Measurements from ENCODE around the gene GDE1. TPM values are rescaled to one million over a fixed set of nuclear protein-coding genes. Genes with fewer than 3 reads are reported as not detected.

GDE1 gene
- total RNA-seq, 4 donors from 2014 or later, result 57.3 to 80.9 (median 68.8) TPM

GRCh38 chr16:19518388-19518787, 3.5 kb downstream of the GDE1 start:
- 89 to 90% methylated on average over 2 of the region's 2 CpGs for WGBS, 2 donors
- Histone ChIP-seq H3K4me3 (replicated peaks in 1 of 3) (no peak overlapping the region), H3K9me3 (no peaks in the 10 kb centered on the region), H3K36me3 (peaks cover 8 to 18% of the 10 kb centered on the region in 2 donors), H3K27me3 (no peaks in the 10 kb centered on the region), H3K27ac (no peak overlapping the region), H3K4me1 (peaks cover 23 to 26% of the 10 kb centered on the region in 2 donors)
- DNase-seq, result no peak
- intact Hi-C loops (cut with DNase I), result no loop called here
- TF ChIP-seq CTCF (IDR thresholded peaks at IDR 0.05), result no peak
- no peak for TF ChIP-seq POLR2A (IDR thresholded peaks at IDR 0.05)

GRCh38 chr16:19517424-19518089, 4.3 kb downstream of the GDE1 start:
- H3K4me3 ChIP-seq (replicated peaks in 1 of 3), result no peak overlapping the region
- H3K27ac ChIP-seq, result no peak overlapping the region
- intact Hi-C loops (cut with DNase I), result no loop called here
- WGBS, 2 donors, result 85 to 90% methylated on average over 8 of the region's 8 CpGs
- H3K9me3 ChIP-seq, result no peaks in the 10 kb centered on the region
- H3K4me1 ChIP-seq, result peaks cover 20 to 26% of the 10 kb centered on the region in 2 donors
- H3K27me3 ChIP-seq, result no peaks in the 10 kb centered on the region
- TF ChIP-seq CTCF (IDR thresholded peaks at IDR 0.05), result no peak
- no peak for TF ChIP-seq POLR2A (IDR thresholded peaks at IDR 0.05)
- H3K36me3 ChIP-seq, result peaks cover 8 to 18% of the 10 kb centered on the region in 2 donors
- no peak for DNase-seq

- no peak for TF ChIP-seq CTCF (IDR thresholded peaks at IDR 0.05)
- no peak for TF ChIP-seq POLR2A (IDR thresholded peaks at IDR 0.05)
- WGBS, 2 donors, result 94 to 96% methylated on average over 2 of the region's 2 CpGs
- no peaks in the 10 kb centered on the region for H3K9me3 ChIP-seq
- peaks cover 13 to 19% of the 10 kb centered on the region in 2 donors for H3K4me1 ChIP-seq
- H3K27me3 ChIP-seq, result no peaks in the 10 kb centered on the region
- intact Hi-C loops (cut with DNase I), result no loop called here
- DNase-seq, result no peak
- H3K27ac ChIP-seq, result no peak overlapping the region
- peaks cover 8 to 18% of the 10 kb centered on the region in 2 donors for H3K36me3 ChIP-seq
- no peak overlapping the region for H3K4me3 ChIP-seq (replicated peaks in 1 of 3)
These were observed 6.1 kb downstream of the GDE1 start for GRCh38 chr16:19515757-19516156.

- Histone ChIP-seq H3K4me3 (replicated peaks in 1 of 3) (no peak overlapping the region), H3K27ac (no peak overlapping the region), H3K36me3 (peaks cover 8 to 22% of the 10 kb centered on the region in 2 donors), H3K9me3 (no peaks in the 10 kb centered on the region), H3K4me1 (peaks cover 0 to 6% of the 10 kb centered on the region in 2 donors), H3K27me3 (no peaks in the 10 kb centered on the region)
- no peak for DNase-seq
- intact Hi-C loops (cut with DNase I), result no loop called here
- WGBS, 2 donors, result 87 to 89% methylated on average over 4 of the region's 4 CpGs
- TF ChIP-seq POLR2A (IDR thresholded peaks at IDR 0.05) (no peak), CTCF (IDR thresholded peaks at IDR 0.05) (no peak)
These were observed 8.4 kb downstream of the GDE1 start for GRCh38 chr16:19513377-19514053.

GRCh38 chr16:19512297-19512696, 9.6 kb downstream of the GDE1 start:
- H3K27ac ChIP-seq, result no peak overlapping the region
- intact Hi-C loops (cut with DNase I), result no loop called here
- no peaks in the 10 kb centered on the region for H3K9me3 ChIP-seq
- no peaks in the 10 kb centered on the region for H3K27me3 ChIP-seq
- DNase-seq, result no peak
- no peaks in the 10 kb centered on the region for H3K4me1 ChIP-seq
- peaks cover 8 to 22% of the 10 kb centered on the region in 2 donors for H3K36me3 ChIP-seq
- no peak overlapping the region for H3K4me3 ChIP-seq (replicated peaks in 1 of 3)
- TF ChIP-seq CTCF (IDR thresholded peaks at IDR 0.05) (no peak), POLR2A (IDR thresholded peaks at IDR 0.05) (no peak)
